Right lobe of liver (tissue), 6 donors: ENCODE measurements around the gene SFSWAP. TPM values are rescaled to one million over a fixed set of nuclear protein-coding genes. Genes with fewer than 3 reads are reported as not detected.

Experiments used
- ATAC-seq, 4 donors: fragments of 200-7000 bp; cut with Tn5 transposase; one replicate each; pipeline ENCODE4 v1.9.1; 2020; ENCODE audit warnings: mild to moderate bottlenecking in 4 of 4, moderate library complexity in 4 of 4
- DNase-seq, 3 donors: peaks; one replicate each; pipeline ENCODE4 v3.0.0-alpha.2; 2020
- H3K27ac ChIP-seq, 3 donors: fragments of 200-600 bp; one replicate each; pipeline ENCODE4 v1.8.0; 2022
- H3K27me3 ChIP-seq, 2 donors: fragments of 200-600 bp; one replicate each; pipeline ENCODE4 v1.8.0; 2022
- H3K36me3 ChIP-seq, 4 donors: fragments of 200-600 bp; sonication (generic) in 1 of 4; one replicate each; pipeline versions ENCODE4 v1.5.1 to v1.8.0; 2017 to 2022; ENCODE audit warnings: control low read depth in 1 of 4
- H3K4me1 ChIP-seq, 4 donors: fragments of 200-600 bp; sonication (generic) in 1 of 4; one replicate each; pipeline versions ENCODE4 v1.5.1 to v1.8.0; 2017 to 2022; ENCODE audit warnings: control low read depth in 1 of 4
- H3K4me3 ChIP-seq, 3 donors: fragments of 200-600 bp; one replicate each; pipeline ENCODE4 v1.8.0; 2022
- H3K9me3 ChIP-seq, 4 donors: fragments of 200-600 bp; sonication (generic) in 1 of 4; one replicate each; pipeline versions ENCODE4 v1.5.1 to v1.8.0; 2017 to 2022; ENCODE audit warnings: control low read depth in 1 of 4
- CTCF ChIP-seq, 4 donors: fragments of 200-600 bp in 3 of 4; fragments of 450-650 bp in 1 of 4; IDR thresholded peaks; one replicate each; pipeline versions ENCODE4 v1.5.1 to v1.8.0; 2016 to 2022; ENCODE audit warnings: antibody characterized with exemption in 4 of 4, mild to moderate bottlenecking in 2 of 4
- POLR2A ChIP-seq: fragments of 450-650 bp; IDR thresholded peaks from one replicate; pipeline ENCODE4 v1.6.1; 2017; ENCODE audit warnings: antibody characterized with exemption, mild to moderate bottlenecking
- WGBS: methylation state at CpG from one replicate; pipeline ENCODE4 v1.1.6; 2018; ENCODE audit warnings: low coverage, low lambda C conversion rate; ENCODE audit not compliant: insufficient coverage; ENCODE audit errors: missing lambda C conversion rate; 5-methylcytosine and 5-hydroxymethylcytosine counted together
- intact Hi-C, 2 donors: fragments of 100-400 bp; cut with DNase I; formaldehyde crosslinking; loops; one replicate each; pipeline versions ENCODE4 v1.11.2 to v1.14.1; 2022
- total RNA-seq, 6 experiments: library from RNA; depleted of rRNA in 2 of 6; stranded (reverse); fragments of >200 nt in 2 of 6; fragmentation: NEBNext Ultra II Directional in 3 of 6; extraction: Animal tissue kit (Norgen Biotek cat#: 25700) in 3 of 6; gene quantifications; one replicate each; pipeline versions ENCODE4 v1.1.0 to v1.2.4, GENCODE V29; 2016 to 2023
- donor health status: DM: no; HTN: yes; CAD: no.
- donor health status: DM: no; HTN: no; CAD: no.
- donor health status: DM: no; HTN: no; CAD: no.
- donor health status: DM: no; HTN: yes; CAD: no.
- donor health status: DM: no; HTN: yes; CAD: no.

The SFSWAP gene
- total RNA-seq, 6 experiments from 2014 or later = 9.8 to 20.2 (median 13.1) TPM

DNA sequence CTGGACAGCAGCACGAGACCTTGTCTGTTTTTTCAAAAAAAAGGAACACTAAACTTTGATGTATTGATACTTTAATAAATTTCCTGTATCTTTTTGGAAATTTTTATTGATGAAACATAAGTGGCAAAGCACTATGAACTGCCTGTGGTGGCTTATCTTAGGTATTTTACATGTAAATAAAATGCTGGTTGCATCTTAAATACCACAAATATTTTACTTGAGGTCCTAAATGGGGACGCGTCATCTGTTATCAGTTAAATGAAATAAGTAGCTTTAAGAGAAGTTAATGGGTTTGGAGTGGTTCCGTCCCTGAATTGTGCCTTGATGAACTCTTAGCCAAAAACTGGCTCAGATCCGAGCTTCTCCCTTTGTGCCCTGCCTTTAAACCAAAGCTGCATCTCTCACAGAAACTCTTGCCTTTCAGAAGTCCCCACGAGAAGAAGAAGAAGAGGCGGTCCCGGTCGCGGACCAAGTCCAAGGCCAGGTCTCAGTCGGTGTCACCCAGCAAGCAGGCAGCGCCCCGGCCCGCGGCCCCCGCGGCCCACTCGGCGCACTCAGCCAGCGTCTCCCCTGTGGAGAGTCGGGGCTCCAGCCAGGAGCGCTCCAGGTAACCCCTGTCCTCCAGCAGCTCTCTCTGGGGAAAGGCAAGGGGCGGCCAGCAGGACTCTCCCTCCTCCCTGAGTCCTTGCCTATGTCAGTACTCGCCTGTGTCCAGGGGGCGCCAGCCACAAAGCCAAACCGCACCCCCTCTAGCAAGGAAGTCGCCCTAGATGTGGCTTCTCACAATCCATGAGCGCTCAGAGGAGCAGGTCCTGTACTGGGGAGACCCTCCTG lies 86.1 kb downstream of the SFSWAP start:
- H3K4me1 ChIP-seq = no peaks in the 10 kb centered on the region
- WGBS = 93% methylated on average over 11 of the region's 28 CpGs
- no peak for ATAC-seq
- DNase-seq = no peak
- H3K27ac ChIP-seq = no peak overlapping the region
- no peaks in the 10 kb centered on the region for H3K9me3 ChIP-seq
- peaks cover 0 to 31% (median 11%) of the 10 kb centered on the region in 4 donors for H3K36me3 ChIP-seq
- no peak for TF ChIP-seq CTCF (IDR thresholded peaks at IDR 0.05)
- TF ChIP-seq POLR2A = no peak
- intact Hi-C loops = no loop called here
- no peaks in the 10 kb centered on the region for H3K27me3 ChIP-seq
- H3K4me3 ChIP-seq = no peak overlapping the region

DNA sequence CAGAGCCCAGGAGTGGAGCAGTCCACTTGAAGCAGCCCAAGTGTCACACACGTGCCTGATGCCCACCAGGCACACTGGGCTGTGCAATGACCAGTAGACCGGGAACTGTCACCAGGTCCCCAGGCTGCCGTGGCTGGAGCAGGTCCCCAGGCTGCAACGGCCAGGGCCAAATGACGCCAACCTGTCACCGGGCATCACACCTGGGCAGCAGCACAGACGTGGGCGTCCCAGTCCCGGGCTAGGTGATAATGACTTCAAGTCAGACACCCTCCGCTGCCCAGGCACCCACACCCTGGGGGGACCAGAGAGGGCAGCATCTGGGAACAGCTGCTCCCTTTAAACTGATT lies 86.7 kb downstream of the SFSWAP start:
- Histone ChIP-seq H3K27ac (no peak overlapping the region), H3K9me3 (no peaks in the 10 kb centered on the region), H3K4me1 (no peaks in the 10 kb centered on the region), H3K36me3 (peaks cover 0 to 34% (median 10%) of the 10 kb centered on the region in 4 donors), H3K27me3 (no peaks in the 10 kb centered on the region), H3K4me3 (no peak overlapping the region)
- intact Hi-C loops = no loop called here
- ATAC-seq = no peak
- no peak for DNase-seq
- WGBS = no CpG with 5 or more reads among the region's 10 CpGs
- no peak for TF ChIP-seq POLR2A
- no peak for TF ChIP-seq CTCF (IDR thresholded peaks at IDR 0.05)

DNA sequence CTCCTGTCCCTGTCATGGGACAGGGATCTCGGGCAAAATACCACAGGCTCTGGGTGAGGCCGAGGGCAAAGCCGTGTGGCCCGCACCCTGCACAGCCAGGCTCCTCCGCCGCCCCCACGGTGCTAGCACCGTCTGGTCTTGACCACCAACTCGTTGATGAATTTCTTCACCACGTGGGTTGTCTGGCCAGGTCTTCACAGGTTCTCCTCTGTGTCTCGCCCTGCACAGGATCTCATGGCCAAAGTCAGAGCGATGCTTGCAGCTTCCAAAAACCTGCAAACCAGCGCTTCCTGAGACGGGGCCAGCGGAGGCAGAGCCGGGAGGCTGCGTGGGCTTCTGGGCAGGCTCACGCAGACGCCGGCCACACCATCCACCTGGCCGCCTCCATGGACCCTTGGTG lies 88.3 kb downstream of the SFSWAP start:
- DNase-seq = no peak
- no peak for ATAC-seq
- H3K36me3 ChIP-seq = peaks cover 0 to 34% (median 10%) of the 10 kb centered on the region in 4 donors

GRCh38 chr12:131799828-131800593 lies 89.1 kb downstream of the SFSWAP start:
- Histone ChIP-seq H3K4me3 (no peak overlapping the region), H3K27me3 (no peaks in the 10 kb centered on the region), H3K36me3 (peaks cover 0 to 34% (median 10%) of the 10 kb centered on the region in 4 donors), H3K9me3 (no peaks in the 10 kb centered on the region), H3K4me1 (no peaks in the 10 kb centered on the region), H3K27ac (no peak overlapping the region)
- TF ChIP-seq POLR2A (no peak), CTCF (IDR thresholded peaks at IDR 0.05) (no peak)
- WGBS = 90% methylated on average over 6 of the region's 29 CpGs
- DNase-seq = no peak
- peak in 1 of 4 donors; percentile 11 for ATAC-seq
- intact Hi-C loops = no loop called here

More for the DNA sequence above, 88.3 kb downstream of the SFSWAP start:
- no peaks in the 10 kb centered on the region for H3K4me1 ChIP-seq
- intact Hi-C loops = no loop called here
- H3K27ac ChIP-seq = no peak overlapping the region
- H3K9me3 ChIP-seq = no peaks in the 10 kb centered on the region
- TF ChIP-seq CTCF (IDR thresholded peaks at IDR 0.05) (no peak), POLR2A (no peak)
- WGBS = 97% methylated on average over 5 of the region's 21 CpGs
- no peak overlapping the region for H3K4me3 ChIP-seq
- no peaks in the 10 kb centered on the region for H3K27me3 ChIP-seq
